GM19099 (cell line): ENCODE measurements around the gene SMCO3.

Experiments
- POLR2A ChIP-seq: IDR thresholded peaks from 3 replicates; pipeline ENCODE4 v1.6.1; 2011; ENCODE audit warnings: low read depth; ENCODE audit not compliant: insufficient read length; ENCODE audit errors: extremely low read depth

SMCO3 gene

DNA sequence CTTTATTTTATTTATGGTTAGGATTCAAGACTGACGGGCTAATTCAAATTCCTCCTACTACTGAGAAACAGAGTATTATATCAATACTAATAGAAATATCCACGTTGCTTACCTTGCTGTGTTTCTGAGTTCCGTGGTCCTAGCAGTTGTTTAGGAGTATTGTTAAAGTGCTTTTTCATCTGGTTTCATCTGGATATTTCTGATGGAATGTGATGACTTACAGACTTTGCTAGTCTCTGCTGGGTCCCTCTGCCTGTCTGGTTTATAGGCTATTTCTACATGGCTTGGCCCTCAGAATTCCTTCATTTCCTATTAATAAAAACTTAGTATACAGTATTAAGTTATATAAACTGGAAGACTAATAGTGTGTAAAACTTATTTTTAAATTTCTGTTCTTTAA, at the start of gene SMCO3:
Gene SMCO3, minus strand, starts transcription at position 169 of the 400 bp plus-strand sequence. CDS start 7,502 bp downstream, outside the sequence.
- no peak for TF ChIP-seq POLR2A

GRCh38 chr12:14860490-14860889, 46.5 kb upstream of the SMCO3 start:
- no peak for TF ChIP-seq POLR2A

GRCh38 chr12:14858513-14858912, 44.5 kb upstream of the SMCO3 start:
- TF ChIP-seq POLR2A = no peak

- no peak for TF ChIP-seq POLR2A
These were observed 40.7 kb upstream of the SMCO3 start for GRCh38 chr12:14854586-14855183.

DNA sequence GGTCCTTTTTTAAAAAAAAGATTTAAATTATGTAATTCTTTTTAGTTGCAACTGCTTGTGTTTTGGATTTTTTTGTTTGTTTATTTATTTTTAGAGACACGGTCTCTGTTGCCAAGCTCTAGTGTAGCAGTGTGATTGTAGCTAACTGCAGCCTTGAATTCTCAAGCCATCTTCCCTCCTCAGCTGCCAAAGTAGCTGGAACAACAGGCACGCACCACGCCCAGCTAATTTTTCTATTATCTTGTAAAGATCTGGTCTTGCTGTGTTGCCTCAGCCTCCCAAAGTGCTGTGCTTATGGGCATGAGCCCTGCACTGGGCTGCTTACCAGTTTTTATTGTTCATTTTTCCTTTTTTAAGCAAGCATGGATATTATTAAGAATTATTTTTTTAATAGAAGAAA, 40.0 kb upstream of the SMCO3 start:
- TF ChIP-seq POLR2A = no peak

DNA sequence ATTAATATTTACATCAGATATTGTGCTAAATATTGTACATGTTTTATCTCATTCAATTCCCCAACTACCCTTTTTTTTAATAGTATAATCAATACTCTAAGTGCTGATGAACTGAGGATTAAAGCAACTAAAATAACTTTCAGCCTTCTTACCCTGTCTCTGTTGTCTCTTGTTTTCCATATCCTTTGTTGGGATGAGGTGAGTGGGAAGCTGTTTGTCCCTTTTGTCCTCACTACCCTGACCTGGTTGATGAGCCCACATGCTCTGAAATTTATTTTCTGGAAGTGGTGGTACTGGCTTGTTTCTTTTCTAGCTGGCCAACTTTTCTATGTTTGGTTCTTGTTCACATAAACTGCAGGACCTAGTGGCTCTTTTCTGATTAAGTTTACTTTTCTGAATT, 38.9 kb upstream of the SMCO3 start:
- no peak for TF ChIP-seq POLR2A

- TF ChIP-seq POLR2A = no peak
These were observed 37.1 kb upstream of the SMCO3 start for GRCh38 chr12:14850929-14851663.

- TF ChIP-seq POLR2A = no peak
These were observed 35.7 kb upstream of the SMCO3 start for GRCh38 chr12:14849661-14850060.

- no peak for TF ChIP-seq POLR2A
These were observed 33.0 kb upstream of the SMCO3 start for GRCh38 chr12:14846876-14847580.

GRCh38 chr12:14846042-14846587, 32.1 kb upstream of the SMCO3 start:
- no peak for TF ChIP-seq POLR2A

- no peak for TF ChIP-seq POLR2A
These were observed 31.4 kb upstream of the SMCO3 start for GRCh38 chr12:14845350-14845750.

DNA sequence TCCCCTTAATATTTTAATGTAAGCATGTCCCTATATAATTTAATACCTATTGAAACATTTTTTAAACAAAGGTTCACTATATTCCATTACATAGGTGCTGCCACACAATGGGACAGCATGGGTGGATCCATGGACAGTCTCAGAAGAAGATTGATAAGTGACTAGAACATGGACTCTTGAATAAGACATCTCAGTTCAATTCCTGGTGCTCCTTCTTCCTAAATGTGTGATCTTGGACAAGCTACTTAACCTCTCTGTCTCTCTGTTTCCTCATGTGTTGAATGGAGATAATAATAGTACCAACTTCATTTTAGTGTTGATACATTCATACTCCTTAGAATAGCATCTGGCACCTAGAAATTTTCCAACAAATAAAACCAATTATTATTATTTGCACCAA, 30.4 kb upstream of the SMCO3 start:
- no peak for TF ChIP-seq POLR2A

GRCh38 chr12:14843425-14843887, 29.5 kb upstream of the SMCO3 start, which contains the start of gene ART4:
Gene ART4, minus strand, starts transcription at chr12:14843526. Its CDS starts 413 bp downstream, at chr12:14843113.
- no peak for TF ChIP-seq POLR2A

DNA sequence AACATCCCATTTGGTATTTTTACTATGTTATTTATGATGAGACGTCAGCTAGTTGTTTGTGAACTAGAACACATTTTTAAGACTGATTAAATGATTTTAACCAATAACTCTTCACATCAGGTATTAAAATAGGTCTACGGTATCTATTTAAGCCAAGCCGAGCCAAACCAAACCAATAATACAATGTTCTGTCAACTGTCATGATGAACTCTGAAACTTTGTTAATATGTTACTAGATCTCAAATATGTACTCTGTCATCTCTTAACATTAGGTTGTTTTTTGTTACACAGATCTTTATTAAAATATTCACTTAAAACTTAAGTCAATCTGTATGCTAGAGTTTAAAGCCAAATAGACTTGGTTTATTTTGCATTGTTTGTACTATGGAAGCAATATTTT, 28.3 kb upstream of the SMCO3 start:
- TF ChIP-seq POLR2A = no peak

- TF ChIP-seq POLR2A = no peak
These were observed 27.8 kb upstream of the SMCO3 start for GRCh38 chr12:14841761-14842160.
